ENCODE data around the gene SUSD1. TPM values are rescaled to one million over a fixed set of nuclear protein-coding genes. Genes with fewer than 3 reads are reported as not detected.

SUSD1 gene
- polyA plus RNA-seq, 1 of the 3 experiments (the other 2 are of a cell fraction): 8.2 TPM

GRCh38 chr9:112029921-112030444, 145.1 kb downstream of the SUSD1 start:
- Histone ChIP-seq H3K79me2 (ENCODE audit: insufficient read depth) (no peaks in the 10 kb centered on the region), H3K4me1 (ENCODE audit: control insufficient read depth in 1 of 2, insufficient read depth in 2 of 2, low read depth in 1 of 2, low read length in 1 of 2) (peaks cover 0 to 24% of the 10 kb centered on the region in 2 experiments), H4K20me1 (ENCODE audit: insufficient read depth) (no peaks in the 10 kb centered on the region), H3K9me2 (no peaks in the 10 kb centered on the region), H3K27me3 (ENCODE audit: insufficient read depth) (no peaks in the 10 kb centered on the region), H3K27ac (ENCODE audit: low read depth in 2 of 2, low read length in 1 of 2) (no peak overlapping the region), H2AFZ (ENCODE audit: low read depth) (no peak overlapping the region; the same call in 1 of the 2 replicates), H3K4me3 (ENCODE audit: low read depth in 2 of 2, low read length in 1 of 2) (no peak overlapping the region), H3F3A (replicated peaks; ENCODE audit: insufficient read depth) (peaks cover 12% of the 10 kb centered on the region), H3K4me2 (no peak overlapping the region), H3K9me3 (no peaks in the 10 kb centered on the region), H3K9ac (no peak overlapping the region), H3K36me3 (replicated peaks in 1 of 2; ENCODE audit: control insufficient read depth in 1 of 2, insufficient read depth in 2 of 2, low read length in 1 of 2) (no peaks in the 10 kb centered on the region)
- TF ChIP-seq YY1 (IDR thresholded peaks at IDR 0.05; ENCODE audit: low read depth): no peak
- TF ChIP-seq JUND (IDR thresholded peaks at IDR 0.05): no peak
- no peak for TF ChIP-seq PBX3 (IDR thresholded peaks at IDR 0.05)
- TF ChIP-seq MXI1 (IDR thresholded peaks at IDR 0.05; ENCODE audit: low read depth, low read length): no peak
- no peak for TF ChIP-seq TCF12 (IDR thresholded peaks at IDR 0.05)
- TF ChIP-seq TAF1 (IDR thresholded peaks at IDR 0.05; ENCODE audit: borderline replicate concordance, low read depth, low read length): no peak
- no peak for TF ChIP-seq ZBTB33 (IDR thresholded peaks at IDR 0.05; ENCODE audit: borderline replicate concordance, low read depth)
- TF ChIP-seq GATA2 (CRISPR knock-in tag; IDR thresholded peaks at IDR 0.05): no peak
- TF ChIP-seq CTCF (IDR thresholded peaks at IDR 0.05): no peak
- no peak for TF ChIP-seq RFX5 (IDR thresholded peaks at IDR 0.05; ENCODE audit: low read length)
- TF ChIP-seq FOSL2 (IDR thresholded peaks at IDR 0.05; ENCODE audit: borderline replicate concordance, low read depth): no peak
- DNase-seq: no peak
- ChIA-PET POLR2A (no interaction called here), CTCF (no interaction called here)
- WGBS (ENCODE audit: low lambda C conversion rate): 65% methylated on average over 3 of the region's 3 CpGs

Measured in SK-N-SH (cell line).